Thyroid gland (tissue), 4 donors: ENCODE measurements around the gene SLC10A7.

ENCODE experiments used
- POLR2A ChIP-seq, 2 donors: fragments of 450-650 bp; IDR thresholded peaks; one replicate each; pipeline ENCODE4 v1.6.1; 2017; ENCODE audit warnings: antibody characterized with exemption in 2 of 2, mild to moderate bottlenecking in 2 of 2, moderate library complexity in 1 of 2
- TF ChIP-seq, protein P1 (sequence below), 6 experiments: fragments of 200-600 bp in 3 of 6; fragments of 450-650 bp in 3 of 6; sonication (generic) in 3 of 6; IDR thresholded peaks; one replicate each; pipeline ENCODE4 v1.5.1; 2016 to 2019; ENCODE audit warnings: antibody characterized with exemption in 6 of 6, mild to moderate bottlenecking in 2 of 6, inconsistent platforms in 1 of 6, moderate library complexity in 1 of 6

DNA sequence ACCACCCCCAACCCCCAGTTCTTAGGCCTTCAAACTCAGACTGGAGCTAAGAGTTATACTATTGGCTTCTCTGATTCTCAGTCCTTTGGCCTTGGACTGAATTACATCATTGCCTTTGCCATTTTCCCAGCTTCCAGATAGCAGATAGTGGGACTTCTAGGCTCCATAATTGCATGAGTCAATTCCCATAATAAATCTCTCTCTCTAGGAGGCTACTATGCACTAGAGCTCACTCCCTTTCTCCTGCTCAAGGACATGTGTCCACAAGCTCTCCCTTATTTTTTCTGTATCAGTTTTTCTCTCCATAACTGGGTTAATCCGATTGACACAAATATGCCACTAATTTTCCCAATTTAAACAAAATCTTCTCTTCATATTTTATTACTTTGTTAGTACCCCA, 204.0 kb downstream of the SLC10A7 start:
- TF ChIP-seq, protein P1, sequence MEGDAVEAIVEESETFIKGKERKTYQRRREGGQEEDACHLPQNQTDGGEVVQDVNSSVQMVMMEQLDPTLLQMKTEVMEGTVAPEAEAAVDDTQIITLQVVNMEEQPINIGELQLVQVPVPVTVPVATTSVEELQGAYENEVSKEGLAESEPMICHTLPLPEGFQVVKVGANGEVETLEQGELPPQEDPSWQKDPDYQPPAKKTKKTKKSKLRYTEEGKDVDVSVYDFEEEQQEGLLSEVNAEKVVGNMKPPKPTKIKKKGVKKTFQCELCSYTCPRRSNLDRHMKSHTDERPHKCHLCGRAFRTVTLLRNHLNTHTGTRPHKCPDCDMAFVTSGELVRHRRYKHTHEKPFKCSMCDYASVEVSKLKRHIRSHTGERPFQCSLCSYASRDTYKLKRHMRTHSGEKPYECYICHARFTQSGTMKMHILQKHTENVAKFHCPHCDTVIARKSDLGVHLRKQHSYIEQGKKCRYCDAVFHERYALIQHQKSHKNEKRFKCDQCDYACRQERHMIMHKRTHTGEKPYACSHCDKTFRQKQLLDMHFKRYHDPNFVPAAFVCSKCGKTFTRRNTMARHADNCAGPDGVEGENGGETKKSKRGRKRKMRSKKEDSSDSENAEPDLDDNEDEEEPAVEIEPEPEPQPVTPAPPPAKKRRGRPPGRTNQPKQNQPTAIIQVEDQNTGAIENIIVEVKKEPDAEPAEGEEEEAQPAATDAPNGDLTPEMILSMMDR (IDR thresholded peaks at IDR 0.05) = no peak
- no peak for TF ChIP-seq POLR2A (IDR thresholded peaks at IDR 0.05)
